ENCODE results near the gene MRPS7.

GRCh38 chr17:75307957-75308731, 46.5 kb downstream of the MRPS7 start:
- TF ChIP-seq CTCF (conservative IDR thresholded peaks at IDR 0.05; ENCODE audit: low read depth, low read length) (no peak), EZH2 (IDR thresholded peaks at IDR 0.05; ENCODE audit: borderline replicate concordance, low read depth, low read length, poor library complexity, severe bottlenecking) (no peak)

Data from A673 (cell line).